Sciatic nerve (tissue), 2 donors: Measurements from ENCODE around the gene EEF2KMT. TPM values are rescaled to one million over a fixed set of nuclear protein-coding genes. Genes with fewer than 3 reads are reported as not detected.
"Not testable (repeated sequence)": the region's sequence is repeated elsewhere in the genome, so short reads cannot be mapped to it uniquely, and the experiment has no call there.

Source experiments
- ATAC-seq: fragments of 200-7000 bp; cut with Tn5 transposase; one replicate; pipeline ENCODE4 v1.9.1; 2020; ENCODE audit warnings: mild to moderate bottlenecking, moderate library complexity
- DNase-seq: peaks from one replicate; pipeline ENCODE4 v3.0.0-alpha.2; 2020; ENCODE audit warnings: low spot score
- intact Hi-C: fragments of 100-400 bp; cut with DNase I; formaldehyde crosslinking; loops from one replicate; pipeline ENCODE4 v1.14.2; 2022
- total RNA-seq: library from RNA; stranded (reverse); fragmentation: NEBNext Ultra II Directional; extraction: Animal tissue kit (Norgen Biotek cat#: 25700); gene quantifications from one replicate; pipeline ENCODE4 v1.2.1, GENCODE V29; 2021
- donor health status: DM: no; HTN: no; CAD: no.
- donor health status: DM: no; HTN: no; CAD: no.

EEF2KMT gene, protein sequence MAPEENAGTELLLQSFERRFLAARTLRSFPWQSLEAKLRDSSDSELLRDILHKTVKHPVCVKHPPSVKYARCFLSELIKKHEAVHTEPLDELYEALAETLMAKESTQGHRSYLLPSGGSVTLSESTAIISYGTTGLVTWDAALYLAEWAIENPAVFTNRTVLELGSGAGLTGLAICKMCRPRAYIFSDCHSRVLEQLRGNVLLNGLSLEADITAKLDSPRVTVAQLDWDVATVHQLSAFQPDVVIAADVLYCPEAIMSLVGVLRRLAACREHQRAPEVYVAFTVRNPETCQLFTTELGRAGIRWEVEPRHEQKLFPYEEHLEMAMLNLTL
- 7.8 TPM for total RNA-seq

DNA sequence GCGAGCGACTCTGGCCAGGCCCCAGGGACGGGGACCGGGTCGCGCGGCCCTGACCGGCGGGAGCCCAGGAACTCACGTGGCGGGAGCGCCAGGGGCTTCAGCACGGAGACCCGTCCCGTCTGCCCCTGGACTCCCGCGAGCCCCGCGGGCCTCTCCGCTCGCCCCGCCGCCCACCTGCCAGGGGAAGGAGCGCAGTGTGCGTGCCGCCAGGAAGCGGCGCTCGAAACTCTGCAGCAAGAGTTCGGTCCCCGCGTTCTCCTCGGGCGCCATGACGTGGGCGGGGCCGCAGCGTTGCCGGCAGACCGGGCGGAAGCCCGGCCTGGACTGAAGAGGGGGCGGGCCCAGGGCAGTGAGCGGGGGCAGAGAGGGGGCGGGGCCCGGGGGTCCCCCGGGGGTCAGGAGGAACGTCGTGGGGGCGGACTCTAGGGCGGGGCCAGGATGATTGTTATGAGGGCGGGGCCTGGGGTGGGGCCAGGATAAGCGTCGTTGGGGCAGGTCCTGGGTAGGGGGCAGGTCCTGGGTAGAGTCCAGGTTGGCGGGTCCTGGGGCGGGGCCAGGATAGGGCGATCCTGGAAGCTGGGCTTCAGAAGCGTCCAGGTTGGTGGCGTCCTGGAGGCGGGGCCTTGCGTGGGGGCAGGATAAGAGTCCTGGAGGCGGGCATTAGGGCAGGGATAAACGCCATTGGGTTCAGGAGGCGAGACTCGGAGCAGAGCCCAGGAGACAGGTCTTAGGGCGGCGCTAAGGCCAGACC lies at the start of gene EEF2KMT:
TSS of gene EEF2KMT (minus strand) at position 326 of the 751 bp plus-strand sequence. CDS start at position 270, 56 bp downstream.
- intact Hi-C loops: not testable (repeated sequence)
- peak; percentile 99 for DNase-seq

DNA sequence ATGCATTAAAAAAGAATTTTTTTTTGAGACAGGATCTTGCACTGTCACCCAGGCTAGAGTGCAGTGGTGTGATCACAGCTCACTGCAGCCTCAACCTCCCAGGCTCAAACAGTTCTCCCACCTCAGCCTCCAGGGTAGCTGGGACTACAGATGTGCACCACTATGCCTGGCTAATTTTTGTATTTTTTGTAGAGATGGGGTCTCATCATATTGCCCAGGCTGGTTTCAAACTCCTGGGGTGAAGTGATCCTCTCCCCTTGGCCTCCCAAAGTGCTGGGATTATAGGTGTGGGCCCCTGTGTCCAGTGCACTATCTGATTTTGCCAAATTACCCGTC lies 47.0 kb upstream of the EEF2KMT start:
- DNase-seq, ATAC-seq, intact Hi-C loops: not testable (repeated sequence)

More for the DNA sequence above, at the start of gene EEF2KMT:
- ATAC-seq: peak; percentile 100

DNA sequence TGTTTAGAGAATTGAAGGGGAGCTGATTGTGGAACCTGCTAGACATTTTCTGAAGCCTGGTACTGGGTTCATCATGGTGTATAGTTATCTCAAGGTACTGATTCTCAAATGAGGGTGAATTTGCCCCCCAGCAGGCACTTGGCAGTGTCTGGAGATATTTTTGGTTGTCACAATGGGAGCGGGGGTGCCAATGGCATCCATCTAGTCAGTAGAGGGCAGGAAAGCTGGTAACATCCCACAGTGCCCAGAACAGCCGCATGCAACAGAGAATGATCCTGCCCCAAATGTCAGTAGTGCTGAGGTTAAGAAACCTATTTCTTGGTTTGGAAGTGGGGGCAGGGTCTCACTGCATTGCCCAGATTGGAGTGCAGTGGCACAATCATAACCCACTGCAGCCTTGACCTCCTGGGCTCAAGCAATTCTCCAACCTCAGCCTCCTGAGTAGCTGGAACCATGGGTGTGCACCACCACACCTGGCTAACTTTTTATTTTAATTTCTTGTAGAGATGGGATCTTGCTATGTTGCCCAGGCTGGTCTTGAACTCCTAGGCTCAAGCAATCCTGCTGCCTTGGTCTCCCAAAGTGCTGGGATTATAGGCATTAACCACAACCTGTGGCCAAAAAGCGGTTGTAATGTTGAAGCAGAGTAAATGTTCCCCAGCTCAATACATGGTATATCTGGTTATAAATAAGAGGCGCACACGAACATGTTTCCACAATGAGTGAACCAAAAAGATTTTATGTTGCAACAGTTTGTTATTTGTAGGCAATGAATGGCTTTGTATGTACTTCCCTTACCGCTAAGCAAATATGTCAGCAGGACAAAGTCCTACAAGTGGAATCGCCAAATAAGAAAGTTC lies 46.4 kb upstream of the EEF2KMT start:
- intact Hi-C loops: no loop called here
- ATAC-seq (no peak), DNase-seq (no peak)

DNA sequence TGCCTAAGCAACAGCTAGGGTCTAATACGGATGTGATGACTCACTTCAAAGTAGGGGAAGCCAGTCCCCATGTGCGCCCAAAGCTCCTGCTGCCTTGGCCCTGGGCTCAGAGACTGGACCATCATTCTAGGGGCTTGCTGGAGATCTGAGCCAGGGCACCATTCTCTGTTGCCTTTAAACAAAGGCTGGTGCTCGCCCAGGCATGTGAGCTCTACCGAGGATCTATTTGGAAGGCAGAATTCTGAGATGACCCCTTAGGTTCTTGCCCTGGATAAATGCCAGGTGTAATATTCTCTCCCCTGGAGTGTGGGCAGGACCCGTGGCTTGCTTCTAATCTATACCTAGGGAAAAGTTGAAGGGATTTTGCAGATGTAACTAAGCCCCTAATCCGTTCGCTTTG lies 42.6 kb upstream of the EEF2KMT start:
- ATAC-seq, DNase-seq, intact Hi-C loops: not testable (repeated sequence)

DNA sequence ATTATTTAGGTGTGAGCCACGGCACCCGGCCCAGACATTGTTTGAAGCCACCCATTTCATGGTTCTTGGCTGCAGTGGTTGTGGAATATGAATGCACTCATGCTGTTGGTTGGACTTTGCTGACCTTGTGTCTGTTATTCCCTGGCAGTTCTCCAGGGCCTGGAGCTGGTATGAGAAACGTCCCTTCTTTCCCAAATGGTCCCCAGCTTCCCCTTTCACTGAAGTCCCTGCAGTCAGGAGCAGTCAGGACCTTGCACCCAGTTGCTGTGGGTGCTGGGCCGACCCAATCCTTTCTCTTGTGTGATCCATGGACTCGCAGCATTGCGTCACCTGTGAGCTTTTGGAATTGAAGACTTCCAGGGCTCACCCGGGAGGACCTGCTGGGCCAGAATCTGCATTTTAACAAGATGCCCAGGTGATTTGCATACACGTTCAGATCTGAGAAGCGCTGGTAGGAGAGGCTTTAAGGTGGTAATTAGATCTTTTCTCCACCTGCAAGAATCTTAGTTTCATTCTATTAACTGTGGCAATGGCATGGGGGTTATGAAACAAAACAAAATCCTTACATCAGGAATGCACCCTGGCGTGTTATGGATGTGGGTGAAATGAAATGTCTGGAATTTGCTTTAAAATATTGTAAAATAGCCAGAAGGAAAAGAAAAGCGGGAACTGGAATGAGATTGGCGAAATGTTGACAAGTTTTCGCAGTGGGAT lies 37.3 kb upstream of the EEF2KMT start:
- ATAC-seq, intact Hi-C loops, DNase-seq: not testable (repeated sequence)

DNA sequence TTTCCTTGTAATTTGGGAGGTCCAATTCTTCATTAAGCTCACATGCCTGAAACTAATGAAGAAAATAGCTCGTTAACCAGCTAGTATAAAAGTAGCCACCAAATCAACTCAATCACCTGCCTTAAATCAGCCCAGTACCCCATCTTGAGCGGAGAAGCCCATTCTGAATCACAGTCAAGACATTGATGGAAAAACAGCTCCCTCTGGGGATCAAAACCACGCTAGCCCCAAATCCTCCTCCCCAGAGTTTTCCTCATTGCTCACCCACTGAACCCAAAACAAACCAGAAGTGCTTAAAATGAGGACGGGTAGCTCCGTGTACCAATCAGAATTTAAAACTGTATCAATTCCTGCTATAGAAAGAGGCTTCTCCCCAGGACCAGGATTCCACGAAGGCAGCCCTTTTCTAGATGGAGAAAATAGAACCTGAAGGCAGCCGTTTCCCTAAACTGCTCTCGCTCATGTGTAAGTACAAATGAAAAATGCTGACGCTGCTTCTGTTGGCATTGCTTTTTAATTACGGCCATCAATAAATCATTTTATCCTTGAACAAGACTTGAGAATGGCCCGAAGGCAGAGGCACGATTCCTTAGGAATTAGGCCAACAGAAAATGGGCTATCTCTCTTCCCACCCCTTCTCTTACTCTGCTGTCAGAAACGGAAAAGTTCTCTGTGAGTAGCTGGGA lies 35.5 kb upstream of the EEF2KMT start:
- DNase-seq, intact Hi-C loops, ATAC-seq: not testable (repeated sequence)

DNA sequence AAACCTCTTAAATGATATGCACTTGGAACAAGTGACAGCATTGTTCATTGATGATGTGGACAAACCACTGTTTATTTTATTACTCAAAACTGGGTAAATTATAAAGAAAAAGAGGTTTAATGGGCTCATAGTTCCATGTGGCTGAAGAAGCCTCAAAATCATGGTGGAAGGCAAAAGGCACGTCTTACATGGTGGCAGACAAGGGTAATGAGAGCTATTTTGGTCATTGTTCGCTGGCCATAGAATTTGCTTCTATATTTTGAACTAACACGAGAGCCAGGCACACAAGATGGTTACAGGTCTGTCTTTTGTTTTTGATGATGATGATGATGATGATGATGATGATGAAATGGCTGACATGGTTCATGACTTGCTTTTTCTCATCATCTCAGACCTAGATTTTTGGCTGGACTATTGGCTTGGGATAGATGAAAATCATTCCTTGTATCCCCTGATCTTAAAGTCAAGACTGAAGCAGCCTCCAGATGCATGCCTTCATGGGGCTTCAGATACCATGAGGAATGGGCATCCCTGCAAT lies 33.9 kb upstream of the EEF2KMT start:
- intact Hi-C loops, ATAC-seq: not testable (repeated sequence)

DNA sequence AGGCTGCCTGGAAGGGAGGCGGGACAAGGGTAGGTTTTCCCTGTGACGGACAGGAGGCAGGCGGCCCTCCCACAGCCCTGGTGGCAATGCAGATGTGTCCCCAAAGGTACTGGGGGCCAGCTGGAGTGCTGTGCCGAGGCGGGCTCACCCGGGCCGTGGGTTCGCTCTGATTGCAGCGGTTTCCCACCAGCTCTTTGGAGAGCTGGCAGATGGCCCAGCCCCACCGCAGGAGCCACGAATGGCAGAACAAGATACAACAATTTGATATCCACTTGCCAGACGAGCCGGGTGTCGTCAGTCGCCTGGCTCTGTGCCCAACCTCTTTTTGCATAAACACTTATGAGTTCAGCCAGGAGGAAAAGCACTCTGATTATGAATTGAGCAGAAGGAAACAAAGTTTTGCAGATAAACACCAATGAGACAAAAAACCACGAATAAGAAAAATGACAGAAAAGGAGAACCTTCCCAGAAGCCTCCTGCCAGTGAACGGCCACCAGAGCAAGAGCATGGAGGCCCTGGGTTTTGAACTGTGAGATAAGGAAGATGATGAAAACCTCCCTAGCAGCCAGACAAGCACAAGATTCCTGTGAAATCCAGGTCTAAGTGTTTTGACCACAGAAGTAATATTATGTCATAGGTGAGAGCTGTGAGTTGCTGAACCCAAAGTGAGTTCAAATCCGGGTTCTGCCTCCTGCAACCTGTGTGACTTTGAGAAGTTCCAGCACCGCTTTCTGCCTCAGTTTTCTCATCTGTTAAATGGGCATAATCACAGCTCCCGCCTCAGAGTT lies 19.9 kb upstream of the EEF2KMT start:
- intact Hi-C loops, ATAC-seq: not testable (repeated sequence)
- DNase-seq: peak; percentile 70

More for the DNA sequence above, 33.9 kb upstream of the EEF2KMT start:
- DNase-seq: not testable (repeated sequence)

DNA sequence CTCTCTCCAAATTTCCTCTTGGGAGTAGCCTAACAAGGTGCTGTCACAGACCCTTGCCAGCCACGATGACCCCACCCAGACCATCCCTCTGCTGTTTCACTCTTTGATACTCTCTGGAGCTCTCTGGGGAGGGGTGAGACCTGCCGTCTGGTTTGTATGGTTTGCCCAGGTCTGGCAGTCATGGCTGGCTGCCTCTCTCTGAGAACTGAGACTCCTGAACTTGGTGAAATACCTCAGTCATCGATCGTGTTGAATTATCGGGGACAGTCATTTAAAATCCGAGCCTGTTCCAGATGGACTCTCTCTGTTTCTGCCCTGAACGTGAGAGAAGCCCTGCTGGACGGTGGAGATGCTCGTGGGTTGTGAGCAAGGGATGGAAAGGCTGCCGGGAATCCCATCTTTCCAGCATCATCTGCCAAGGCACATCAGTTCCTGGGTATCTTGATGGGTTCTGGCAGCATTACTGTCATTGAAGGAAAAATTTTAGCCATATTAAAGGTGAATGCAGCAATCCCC lies 19.2 kb upstream of the EEF2KMT start:
- ATAC-seq, intact Hi-C loops, DNase-seq: not testable (repeated sequence)

DNA sequence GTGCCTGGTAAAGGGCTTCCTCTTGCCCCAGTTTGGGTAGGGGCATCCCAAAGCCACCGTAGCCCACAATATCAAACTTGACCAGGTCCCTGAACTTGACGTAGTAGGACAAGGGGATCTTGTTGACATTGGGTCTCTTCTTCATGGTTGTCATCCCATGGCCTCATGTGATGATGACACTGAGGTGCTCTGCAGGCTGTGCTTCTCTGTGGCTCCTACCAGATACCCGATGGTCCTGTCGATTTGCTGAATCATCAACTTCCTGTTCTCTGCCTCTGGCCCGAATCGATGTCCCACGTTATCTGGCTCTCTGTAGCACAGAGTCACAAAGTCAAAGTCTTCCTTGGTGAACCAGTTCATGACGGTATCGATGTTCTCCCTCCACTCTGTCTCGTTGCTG lies 13.3 kb upstream of the EEF2KMT start:
- intact Hi-C loops, DNase-seq, ATAC-seq: not testable (repeated sequence)

DNA sequence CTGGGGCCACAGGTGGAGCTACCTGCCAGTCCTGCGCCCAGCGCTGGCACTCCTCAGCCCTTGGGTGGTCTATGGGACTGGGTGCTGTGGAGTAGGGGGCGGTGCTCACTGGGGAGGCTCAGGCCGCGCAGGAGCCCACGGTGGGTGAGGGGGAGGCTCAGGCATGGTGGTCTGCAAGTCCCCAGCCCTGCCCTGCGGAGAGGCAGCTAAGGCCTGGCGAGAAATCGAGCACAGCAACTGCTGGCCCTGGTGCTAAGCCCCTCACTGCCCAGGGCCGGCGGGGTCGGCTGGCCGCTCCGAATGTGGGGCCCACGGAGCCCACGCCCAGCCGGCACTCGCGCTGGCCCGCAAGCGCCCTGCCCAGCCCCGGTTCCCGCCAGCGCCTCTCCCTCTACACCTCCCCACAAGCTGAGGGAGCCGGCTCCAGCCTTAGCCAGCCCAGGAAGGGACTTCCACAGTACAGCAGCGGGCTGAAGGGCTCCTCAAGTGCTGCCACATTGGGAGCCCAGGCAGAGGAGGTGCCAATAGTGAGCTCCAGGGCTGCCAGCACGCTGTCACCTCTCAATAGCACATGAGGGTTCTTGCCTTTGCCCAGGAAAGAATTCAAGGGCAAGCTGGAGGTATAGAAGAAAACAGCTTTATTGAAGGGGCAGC lies 11.0 kb upstream of the EEF2KMT start:
- no peak for ATAC-seq
- intact Hi-C loops: no loop called here
- DNase-seq: no peak

DNA sequence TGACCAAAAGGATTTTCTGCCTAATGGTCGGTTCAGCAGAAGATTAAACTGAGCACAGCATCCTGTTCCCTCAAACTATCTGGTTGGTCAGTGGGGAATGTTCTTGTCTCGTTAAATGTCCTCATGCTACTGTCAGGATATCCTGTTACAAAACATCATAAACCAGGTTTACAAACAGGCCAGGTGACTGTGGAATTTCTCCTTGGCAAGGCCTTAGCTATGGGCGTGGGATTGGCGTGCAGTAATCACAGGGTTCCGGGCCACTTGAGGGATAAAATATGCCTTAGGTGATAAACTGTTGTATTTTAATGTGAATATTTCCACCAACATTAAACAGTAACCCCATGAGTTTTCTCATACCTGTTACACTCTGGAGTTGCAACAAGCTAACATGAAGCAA lies 7.4 kb upstream of the EEF2KMT start:
- ATAC-seq, intact Hi-C loops, DNase-seq: not testable (repeated sequence)

DNA sequence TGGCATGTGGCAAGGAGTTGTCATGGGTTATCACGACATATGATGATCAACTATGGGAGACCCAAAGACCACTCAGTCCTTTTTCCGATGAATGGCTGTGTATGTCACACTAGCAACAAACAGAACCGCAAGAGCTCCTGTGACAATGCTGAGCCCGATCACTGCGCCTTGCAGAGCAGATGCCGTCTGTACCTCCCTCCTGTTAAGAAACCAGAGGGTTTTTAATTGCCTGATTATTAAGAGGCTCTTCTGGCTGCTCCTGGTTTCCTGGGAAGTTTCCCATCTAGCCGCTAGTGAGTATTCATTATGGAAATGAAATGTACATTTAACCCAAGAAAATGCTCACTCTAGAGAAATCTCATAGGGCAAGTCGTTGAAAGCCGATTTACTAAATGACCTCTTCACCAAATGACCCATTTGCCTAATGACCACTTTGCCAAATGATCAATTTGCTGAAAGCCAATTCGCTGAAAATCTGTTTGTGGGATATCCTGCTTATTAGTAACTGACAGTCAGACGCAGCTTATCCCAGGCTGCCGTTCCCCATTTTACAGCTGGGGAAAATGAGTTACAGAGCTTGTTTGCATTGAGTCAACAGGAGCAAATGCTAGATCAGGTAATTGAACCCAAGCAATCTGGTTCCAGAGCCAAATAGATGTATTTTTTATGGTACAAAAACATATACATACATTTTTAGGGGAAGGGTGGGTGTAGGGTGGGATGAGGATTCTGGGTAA lies 5.9 kb upstream of the EEF2KMT start:
- intact Hi-C loops, ATAC-seq: not testable (repeated sequence)

DNA sequence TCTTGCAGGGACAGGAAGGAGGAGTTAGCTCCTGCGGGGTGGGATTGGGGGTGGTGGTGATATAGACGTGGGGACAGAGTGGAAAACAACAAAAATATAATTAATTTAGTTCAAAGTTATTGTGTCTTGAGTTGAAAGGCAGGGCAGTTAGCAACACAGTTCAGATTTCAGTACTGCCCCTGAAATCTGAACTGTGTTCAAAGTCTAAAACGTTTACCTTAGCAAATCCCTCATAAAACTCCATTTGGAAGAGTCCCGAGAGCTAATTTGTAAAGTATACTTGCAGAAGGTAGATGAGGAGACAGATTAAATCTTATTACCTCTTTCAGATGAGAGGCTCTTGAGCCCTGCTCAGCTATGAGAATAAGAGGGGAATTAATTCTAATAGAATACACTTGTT lies 1.6 kb upstream of the EEF2KMT start:
- ATAC-seq, intact Hi-C loops: not testable (repeated sequence)

More for the DNA sequence above, 5.9 kb upstream of the EEF2KMT start:
- DNase-seq: not testable (repeated sequence)

More for the DNA sequence above, 1.6 kb upstream of the EEF2KMT start:
- DNase-seq: not testable (repeated sequence)
